Neural cell (in vitro differentiated cells): ENCODE measurements around the gene GPR42.

Experiments used
- EP300 ChIP-seq: fragments of 450-650 bp; conservative IDR thresholded peaks from 2 replicates; pipeline ENCODE4 v1.6.1; 2014; ENCODE audit warnings: antibody characterized with exemption, mild to moderate bottlenecking, moderate library complexity; ENCODE audit not compliant: poor library complexity, severe bottlenecking
- EZH2 ChIP-seq: fragments of 200-600, 300-800 bp; shearing (Covaris generic), sonication (generic); IDR thresholded peaks from 2 replicates; pipeline ENCODE4 v1.6.1; 2014; ENCODE audit warnings: antibody characterized with exemption, low read length, borderline replicate concordance, mild to moderate bottlenecking; ENCODE audit not compliant: insufficient read depth, poor library complexity, severe bottlenecking
- MXI1 ChIP-seq: fragments of 450-650 bp; conservative IDR thresholded peaks from 2 replicates; pipeline ENCODE4 v1.6.1; 2014; ENCODE audit warnings: antibody characterized with exemption, mild to moderate bottlenecking; ENCODE audit not compliant: poor library complexity, severe bottlenecking
- POLR2AphosphoS5 ChIP-seq: IDR thresholded peaks from 2 replicates; pipeline ENCODE4 v1.6.1; 2012
- RAD21 ChIP-seq: fragments of 450-650 bp; conservative IDR thresholded peaks from 2 replicates; pipeline ENCODE4 v1.6.1; 2014; ENCODE audit warnings: antibody characterized with exemption, mild to moderate bottlenecking, moderate library complexity
- REST ChIP-seq: IDR thresholded peaks from 2 replicates; pipeline ENCODE4 v1.6.1; 2012; ENCODE audit warnings: borderline replicate concordance
- SMC3 ChIP-seq: fragments of 450-650 bp; conservative IDR thresholded peaks from 2 replicates; pipeline ENCODE4 v1.6.1; 2014; ENCODE audit warnings: antibody characterized with exemption, mild to moderate bottlenecking, moderate library complexity; ENCODE audit not compliant: poor library complexity
- TAF1 ChIP-seq: IDR thresholded peaks from 2 replicates; pipeline ENCODE4 v1.6.1; 2012; ENCODE audit warnings: low read depth
- TF ChIP-seq, protein P1 (sequence below): fragments of 450-650 bp; IDR thresholded peaks from 2 replicates; pipeline ENCODE4 v1.5.1; 2014; ENCODE audit warnings: antibody characterized with exemption, mild to moderate bottlenecking, moderate library complexity; ENCODE audit not compliant: poor library complexity, severe bottlenecking

DNA sequence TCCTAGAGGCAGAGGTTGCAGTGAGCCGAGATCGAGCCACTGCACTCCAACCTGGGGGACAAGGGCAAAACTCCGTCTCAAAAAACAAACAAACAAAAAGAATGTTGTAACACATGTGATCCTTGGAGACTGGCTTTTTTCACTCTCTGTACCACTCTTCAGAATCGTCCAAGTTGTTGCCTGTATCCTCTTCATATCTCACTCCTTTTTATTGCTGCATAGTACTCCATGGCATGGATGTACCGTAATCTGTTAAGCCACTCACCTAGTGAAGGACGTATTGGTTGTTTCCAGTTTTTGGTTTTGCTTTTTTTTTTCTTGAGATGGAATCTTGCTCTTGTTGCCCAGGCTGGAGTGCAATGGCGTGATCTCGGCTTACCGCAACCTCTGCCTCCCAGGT lies 48.9 kb upstream of the GPR42 start:
- TF ChIP-seq, protein P1, sequence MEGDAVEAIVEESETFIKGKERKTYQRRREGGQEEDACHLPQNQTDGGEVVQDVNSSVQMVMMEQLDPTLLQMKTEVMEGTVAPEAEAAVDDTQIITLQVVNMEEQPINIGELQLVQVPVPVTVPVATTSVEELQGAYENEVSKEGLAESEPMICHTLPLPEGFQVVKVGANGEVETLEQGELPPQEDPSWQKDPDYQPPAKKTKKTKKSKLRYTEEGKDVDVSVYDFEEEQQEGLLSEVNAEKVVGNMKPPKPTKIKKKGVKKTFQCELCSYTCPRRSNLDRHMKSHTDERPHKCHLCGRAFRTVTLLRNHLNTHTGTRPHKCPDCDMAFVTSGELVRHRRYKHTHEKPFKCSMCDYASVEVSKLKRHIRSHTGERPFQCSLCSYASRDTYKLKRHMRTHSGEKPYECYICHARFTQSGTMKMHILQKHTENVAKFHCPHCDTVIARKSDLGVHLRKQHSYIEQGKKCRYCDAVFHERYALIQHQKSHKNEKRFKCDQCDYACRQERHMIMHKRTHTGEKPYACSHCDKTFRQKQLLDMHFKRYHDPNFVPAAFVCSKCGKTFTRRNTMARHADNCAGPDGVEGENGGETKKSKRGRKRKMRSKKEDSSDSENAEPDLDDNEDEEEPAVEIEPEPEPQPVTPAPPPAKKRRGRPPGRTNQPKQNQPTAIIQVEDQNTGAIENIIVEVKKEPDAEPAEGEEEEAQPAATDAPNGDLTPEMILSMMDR: no peak
- no peak for TF ChIP-seq EP300
- no peak for TF ChIP-seq REST
- TF ChIP-seq EZH2: no peak
- TF ChIP-seq POLR2AphosphoS5: no peak
- no peak for TF ChIP-seq TAF1
- TF ChIP-seq MXI1: no peak
- TF ChIP-seq SMC3: no peak
- no peak for TF ChIP-seq RAD21
